Uterus (tissue), 2 donors: ENCODE measurements around the gene SHISAL2A.

Experiments
- CTCF ChIP-seq, 4 experiments: fragments of 200-600 bp in 2 of 4; fragments of 450-650 bp in 2 of 4; sonication (generic) in 2 of 4; IDR thresholded peaks; one replicate each; pipeline ENCODE4 v1.5.1; 2016 to 2019; ENCODE audit warnings: antibody characterized with exemption in 4 of 4, mild to moderate bottlenecking in 2 of 4, moderate library complexity in 1 of 4
- POLR2A ChIP-seq, 2 donors: fragments of 450-650 bp; IDR thresholded peaks; one replicate each; pipeline ENCODE4 v1.6.1; 2016; ENCODE audit warnings: antibody characterized with exemption in 2 of 2, mild to moderate bottlenecking in 1 of 2, moderate library complexity in 1 of 2

DNA sequence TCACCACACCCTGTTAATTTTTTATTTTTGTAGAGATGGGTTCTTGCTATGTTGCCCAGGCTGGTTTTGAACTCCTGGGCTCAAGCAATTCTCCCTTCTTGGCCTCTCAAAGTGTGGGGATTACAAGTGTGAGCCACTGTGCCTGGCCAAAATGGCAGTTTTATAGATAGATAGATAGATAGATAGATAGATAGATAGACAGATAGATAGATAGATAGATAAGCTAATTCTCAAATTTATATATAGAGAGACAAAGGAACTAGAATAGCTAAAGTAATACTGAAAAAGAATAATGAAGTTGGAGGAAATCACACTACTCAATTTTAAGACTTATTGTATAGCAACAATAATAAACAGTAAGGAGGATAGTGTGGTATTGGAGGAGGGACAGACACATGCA lies 21.1 kb downstream of the SHISAL2A start:
- no peak for TF ChIP-seq CTCF (IDR thresholded peaks at IDR 0.05)
- no peak for TF ChIP-seq POLR2A (IDR thresholded peaks at IDR 0.05)
